Umbilical cord (tissue), 2 donors: ENCODE results near the gene COL27A1. TPM values are rescaled to one million over a fixed set of nuclear protein-coding genes. Genes with fewer than 3 reads are reported as not detected.

Source experiments
- DNase-seq: peaks from one replicate; pipeline ENCODE4 v3.0.0-alpha.2; 2015; ENCODE audit warnings: low spot score
- total RNA-seq: library from RNA; depleted of rRNA; stranded (reverse); fragments of >200 nt; gene quantifications from one replicate; pipeline ENCODE4 v1.2.3, GENCODE V29; 2014; ENCODE audit warnings: low replicate concordance; ENCODE audit not compliant: insufficient read depth

COL27A1 gene
- total RNA-seq, 1 donor from 2014 or later = 12.3 TPM

- DNase-seq = no peak
Measured at GRCh38 chr9:114359801-114360200, 204.5 kb downstream of the COL27A1 start.

- DNase-seq = no peak
Measured at GRCh38 chr9:114361542-114361941, 206.2 kb downstream of the COL27A1 start.

Other genes with a start within 250 kb of the COL27A1 start
- gene AMBP, start 77.2 kb upstream of the COL27A1 start, total RNA-seq = not detected
- gene KIF12, start 56.2 kb upstream of the COL27A1 start, total RNA-seq = not detected
- gene ORM1, start 167.6 kb downstream of the COL27A1 start, total RNA-seq = not detected
- gene ORM2, start 174.3 kb downstream of the COL27A1 start, total RNA-seq = not detected
- 11.3 TPM for gene AKNA, start 232.4 kb downstream of the COL27A1 start, total RNA-seq